Ascending aorta (tissue), 2 donors: ENCODE measurements around the gene PDS5B. TPM values are rescaled to one million over a fixed set of nuclear protein-coding genes. Genes with fewer than 3 reads are reported as not detected.
"Not testable (repeated sequence)": the region's sequence is repeated elsewhere in the genome, so short reads cannot be mapped to it uniquely, and the experiment has no call there.

Experiments
- DNase-seq, 2 donors: peaks; one replicate each; pipeline ENCODE4 v3.0.0-alpha.2; 2019; ENCODE audit warnings: low spot score in 2 of 2
- H3K27ac ChIP-seq, 2 donors: fragments of 200-600 bp; sonication (generic); one replicate each; pipeline ENCODE4 v1.5.1; 2016 to 2017; ENCODE audit warnings: mild to moderate bottlenecking in 1 of 2
- H3K27me3 ChIP-seq: fragments of 200-600 bp; sonication (generic); one replicate; pipeline ENCODE4 v1.5.1; 2017
- H3K36me3 ChIP-seq, 2 donors: fragments of 200-600 bp; sonication (generic); one replicate each; pipeline ENCODE4 v1.5.1; 2016
- H3K4me1 ChIP-seq, 2 donors: fragments of 200-600 bp; sonication (generic); one replicate each; pipeline ENCODE4 v1.5.1; 2016 to 2017; ENCODE audit warnings: mild to moderate bottlenecking in 1 of 2
- H3K4me3 ChIP-seq, 2 donors: fragments of 200-600 bp; sonication (generic); one replicate each; pipeline ENCODE4 v1.5.1; 2016 to 2017; ENCODE audit warnings: mild to moderate bottlenecking in 1 of 2
- H3K9me3 ChIP-seq, 2 donors: fragments of 200-600 bp; sonication (generic); one replicate each; pipeline ENCODE4 v1.5.1; 2016
- intact Hi-C: fragments of 100-400 bp; cut with DNase I; formaldehyde crosslinking; loops from one replicate; pipeline ENCODE4 v1.15.1; 2023
- total RNA-seq: library from RNA; depleted of rRNA; stranded (reverse); fragments of >200 nt; gene quantifications from one replicate; pipeline ENCODE4 v1.1.0, GENCODE V29; 2016
- TF ChIP-seq, protein P1 (sequence below), 3 experiments: fragments of 200-600 bp in 2 of 3; fragments of 450-650 bp in 1 of 3; sonication (generic) in 2 of 3; IDR thresholded peaks; one replicate each; pipeline ENCODE4 v1.5.1; 2016 to 2019; ENCODE audit warnings: antibody characterized with exemption in 3 of 3, mild to moderate bottlenecking in 1 of 3, moderate library complexity in 1 of 3

The PDS5B gene
- total RNA-seq, 1 donor from 2014 or later, result 31.0 TPM

DNA sequence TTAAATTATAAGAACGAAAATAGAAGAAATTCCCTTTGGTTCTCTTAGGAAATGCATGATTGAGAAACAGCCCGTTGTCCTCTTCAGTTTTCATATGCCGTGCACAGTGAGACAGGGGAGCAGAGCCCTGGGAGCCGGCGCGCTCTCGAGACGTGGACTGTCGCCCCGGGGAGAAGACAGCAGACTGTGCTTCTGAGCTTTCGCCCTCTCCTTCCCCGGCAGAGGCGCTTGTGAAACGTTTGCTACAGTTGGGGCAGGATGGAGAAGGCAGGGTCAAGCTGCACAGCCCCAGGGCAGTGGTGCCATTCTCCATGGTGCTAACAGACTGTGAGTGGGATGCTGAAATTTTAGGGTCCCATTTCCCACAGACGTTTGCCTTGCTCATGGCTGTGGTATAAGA is 237.8 kb downstream of the PDS5B start:
- intact Hi-C loops, result no loop called here

DNA sequence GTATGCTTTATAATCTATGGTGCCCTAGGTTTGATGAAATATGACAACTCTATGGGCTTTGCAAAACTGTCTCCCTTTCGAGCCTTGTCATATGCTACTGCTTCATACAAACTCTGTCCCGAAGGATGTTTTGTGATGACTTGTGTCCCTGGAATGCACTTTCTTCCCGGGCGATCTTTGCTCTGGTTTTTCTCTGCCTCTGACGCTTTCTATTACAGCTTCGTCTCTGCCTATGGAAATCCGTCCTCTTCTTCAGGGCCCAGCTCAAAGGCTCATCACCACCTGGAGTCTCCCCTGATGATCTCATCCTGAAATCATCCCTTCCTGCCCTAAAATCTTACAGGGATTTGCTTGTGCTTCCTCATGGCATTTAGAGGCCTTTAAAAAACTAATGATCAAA is 238.4 kb downstream of the PDS5B start:
- H3K4me1 ChIP-seq, result no peaks in the 10 kb centered on the region
- TF ChIP-seq, protein P1, sequence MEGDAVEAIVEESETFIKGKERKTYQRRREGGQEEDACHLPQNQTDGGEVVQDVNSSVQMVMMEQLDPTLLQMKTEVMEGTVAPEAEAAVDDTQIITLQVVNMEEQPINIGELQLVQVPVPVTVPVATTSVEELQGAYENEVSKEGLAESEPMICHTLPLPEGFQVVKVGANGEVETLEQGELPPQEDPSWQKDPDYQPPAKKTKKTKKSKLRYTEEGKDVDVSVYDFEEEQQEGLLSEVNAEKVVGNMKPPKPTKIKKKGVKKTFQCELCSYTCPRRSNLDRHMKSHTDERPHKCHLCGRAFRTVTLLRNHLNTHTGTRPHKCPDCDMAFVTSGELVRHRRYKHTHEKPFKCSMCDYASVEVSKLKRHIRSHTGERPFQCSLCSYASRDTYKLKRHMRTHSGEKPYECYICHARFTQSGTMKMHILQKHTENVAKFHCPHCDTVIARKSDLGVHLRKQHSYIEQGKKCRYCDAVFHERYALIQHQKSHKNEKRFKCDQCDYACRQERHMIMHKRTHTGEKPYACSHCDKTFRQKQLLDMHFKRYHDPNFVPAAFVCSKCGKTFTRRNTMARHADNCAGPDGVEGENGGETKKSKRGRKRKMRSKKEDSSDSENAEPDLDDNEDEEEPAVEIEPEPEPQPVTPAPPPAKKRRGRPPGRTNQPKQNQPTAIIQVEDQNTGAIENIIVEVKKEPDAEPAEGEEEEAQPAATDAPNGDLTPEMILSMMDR (IDR thresholded peaks at IDR 0.05), result no peak
- H3K27ac ChIP-seq, result no peak overlapping the region

More for the DNA sequence above, 237.8 kb downstream of the PDS5B start:
- no peak overlapping the region for H3K27ac ChIP-seq
- H3K27me3 ChIP-seq, result no peaks in the 10 kb centered on the region
- DNase-seq, result no peak
- H3K9me3 ChIP-seq, result no peaks in the 10 kb centered on the region
- no peak overlapping the region for H3K4me3 ChIP-seq
- H3K4me1 ChIP-seq, result no peaks in the 10 kb centered on the region
- no peaks in the 10 kb centered on the region for H3K36me3 ChIP-seq
- TF ChIP-seq, protein P1 (IDR thresholded peaks at IDR 0.05), result no peak

DNA sequence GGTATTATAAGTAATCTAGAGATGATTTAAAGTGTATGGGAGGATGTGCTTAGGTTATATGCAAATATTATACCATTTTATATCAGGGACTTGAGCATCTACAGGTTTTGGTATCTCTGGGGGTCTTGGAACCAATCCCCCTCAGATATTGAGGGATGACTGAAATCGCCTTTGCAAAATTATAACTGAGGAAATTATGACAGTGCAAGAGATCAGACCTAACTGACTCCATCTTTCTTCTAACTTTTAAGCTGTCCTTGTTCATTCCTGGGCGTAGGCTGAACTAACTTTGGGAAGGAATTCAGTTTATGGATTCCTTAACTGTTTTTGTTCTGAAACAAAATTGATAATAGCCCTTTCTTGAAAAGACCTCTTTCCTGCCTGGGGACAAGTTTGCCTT is 239.2 kb downstream of the PDS5B start:
- Histone ChIP-seq H3K4me1 (no peaks in the 10 kb centered on the region), H3K27ac (no peak overlapping the region), H3K9me3 (no peaks in the 10 kb centered on the region), H3K4me3 (no peak overlapping the region), H3K27me3 (no peaks in the 10 kb centered on the region), H3K36me3 (no peaks in the 10 kb centered on the region)
- TF ChIP-seq, protein P1 (IDR thresholded peaks at IDR 0.05), result no peak
- intact Hi-C loops, result no loop called here
- no peak for DNase-seq

More for the DNA sequence above, 238.4 kb downstream of the PDS5B start:
- DNase-seq, result no peak
- intact Hi-C loops, result no loop called here
- H3K9me3 ChIP-seq, result no peaks in the 10 kb centered on the region
- H3K27me3 ChIP-seq, result no peaks in the 10 kb centered on the region
- no peaks in the 10 kb centered on the region for H3K36me3 ChIP-seq
- H3K4me3 ChIP-seq, result no peak overlapping the region

DNA sequence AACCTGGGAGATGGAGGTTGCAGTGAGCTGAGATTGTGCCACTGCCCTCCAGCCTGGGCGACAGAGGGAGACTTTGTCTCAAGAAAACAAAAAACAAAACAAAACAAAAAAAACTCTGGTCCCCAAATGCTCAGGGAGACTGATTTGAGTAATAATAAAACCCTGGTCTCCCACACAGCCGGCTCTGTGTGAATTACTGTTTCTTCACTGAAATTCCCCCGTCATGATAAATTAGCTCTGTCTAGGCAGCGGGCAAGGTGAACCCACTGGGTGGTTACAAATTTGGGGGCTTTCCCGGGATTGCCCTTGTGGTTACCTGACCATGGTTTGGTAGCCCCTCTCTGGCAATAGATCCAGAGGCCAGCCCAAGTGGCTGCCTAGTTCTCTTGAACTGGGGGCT is 240.1 kb downstream of the PDS5B start:
- H3K27ac ChIP-seq, DNase-seq, H3K9me3 ChIP-seq, H3K4me1 ChIP-seq, intact Hi-C loops, H3K4me3 ChIP-seq, H3K36me3 ChIP-seq, H3K27me3 ChIP-seq: not testable (repeated sequence)

Other genes starting within 250 kb of the PDS5B start
- gene N4BP2L1, start 158.3 kb upstream of the PDS5B start, total RNA-seq, result 27.2 TPM
- 137 TPM for gene N4BP2L2, start 47.7 kb upstream of the PDS5B start, total RNA-seq